Measurements from ENCODE around the gene CDCP2.

- TF ChIP-seq CTCF (IDR thresholded peaks at IDR 0.05 in 8 of 11, conservative IDR thresholded peaks at IDR 0.05 in 3 of 11) (no peak), POLR2A (IDR thresholded peaks at IDR 0.05) (no peak)
Observed at GRCh38 chr1:54127594-54128300, 25.1 kb downstream of the CDCP2 start.

Measured in spleen (tissue), 7 donors.